HCT116 (cell line): ENCODE data around the gene COL23A1. TPM values are rescaled to one million over a fixed set of nuclear protein-coding genes. Genes with fewer than 3 reads are reported as not detected.

ENCODE experiments used
- ATAC-seq: fragments of 200-7000 bp; cut with Tn5 transposase; 2 replicates; pipeline ENCODE4 v1.9.1; 2020; ENCODE audit warnings: mild to moderate bottlenecking, moderate library complexity
- BruUV-seq: library from RNA; stranded (reverse); fragments of 400-500 nt; replicated peaks from 2 replicates; lab custom pipeline; 2021; lab: Mats Ljungman, UMichigan
- CTCF ChIA-PET: fragments of 300-600 bp; sonication (Branson Sonifier 250); formaldehyde crosslinking; loops from one replicate; lab custom pipeline; 2021; ENCODE audit warnings: antibody characterized with exemption; lab: Charles Lee
- POLR2A ChIA-PET: fragments of 300-600, 350-600 bp; sonication (Branson Sonifier 250); formaldehyde crosslinking; loops from one replicate; lab custom pipeline; 2021; ENCODE audit warnings: antibody characterized with exemption; lab: Charles Lee
- RAD21 ChIA-PET, 2 experiments: fragments of 300-600 bp; sonication (Branson Sonifier 250); formaldehyde crosslinking; loops; one replicate each; lab custom pipeline; 2023; ENCODE audit warnings: low total read pairs in 2 of 2; ENCODE audit not compliant: uncharacterized antibody in 2 of 2, unreplicated experiment in 2 of 2, low non-redundant PET in 1 of 2; lab: Charles Lee
- DNase-seq: peaks from one replicate; pipeline ENCODE4 v3.0.0-alpha.2; 2010; ENCODE audit warnings: low read depth, low spot score
- H2AFZ ChIP-seq: fragments of 200-600 bp; shearing (Covaris generic), sonication (generic); 2 replicates; pipeline ENCODE4 v1.6.1; 2017; ENCODE audit warnings: low read depth, mixed run types, mixed read lengths, antibody characterized with exemption, low read length; ENCODE audit not compliant: poor library complexity, severe bottlenecking
- H3K27ac ChIP-seq: 2 replicates; pipeline ENCODE4 v1.5.1; 2012; ENCODE audit warnings: low read depth, low read length
- H3K27me3 ChIP-seq: fragments of 200-600 bp; sonication (generic); 2 replicates; pipeline ENCODE4 v1.6.1; 2016; ENCODE audit warnings: mixed run types, low read length, mixed read lengths; ENCODE audit not compliant: insufficient read depth
- H3K36me3 ChIP-seq, 2 experiments: fragments of 200-500 bp in 1 of 2; fragments of 200-600 bp in 1 of 2; sonication (Bioruptor generic) in 1 of 2; sonication (generic) in 1 of 2; 2 replicates each; pipeline versions ENCODE4 v1.5.1 to v1.6.1; 2014 to 2016; ENCODE audit warnings: low read length in 2 of 2, inconsistent platforms in 1 of 2, mixed read lengths in 1 of 2, mixed run types in 1 of 2; ENCODE audit not compliant: insufficient read depth in 2 of 2, control insufficient read depth in 1 of 2
- H3K4me1 ChIP-seq, 2 experiments: fragments of 200-600 bp in 1 of 2; sonication (generic) in 1 of 2; 2 replicates each; pipeline versions ENCODE4 v1.5.1 to v1.6.1; 2012 to 2017; ENCODE audit warnings: low read length in 2 of 2, inconsistent platforms in 1 of 2, mild to moderate bottlenecking in 1 of 2, mixed read lengths in 1 of 2, mixed run types in 1 of 2, moderate library complexity in 1 of 2; ENCODE audit not compliant: insufficient read depth in 2 of 2, control insufficient read depth in 1 of 2
- H3K4me2 ChIP-seq: fragments of 200-600 bp; sonication (generic); 2 replicates; pipeline ENCODE4 v1.6.1; 2017; ENCODE audit warnings: mixed run types, low read length, mixed read lengths
- H3K4me3 ChIP-seq, 2 experiments: fragments of 200-600 bp in 1 of 2; sonication (generic) in 1 of 2; replicated peaks in 1 of 2; 2 replicates each; pipeline ENCODE4 v1.5.1; 2011 to 2016; ENCODE audit warnings: low read length in 2 of 2, control low read depth in 1 of 2, low read depth in 1 of 2, mild to moderate bottlenecking in 1 of 2, mixed read lengths in 1 of 2, mixed run types in 1 of 2
- H3K79me2 ChIP-seq: fragments of 200-600 bp; sonication (generic); 2 replicates; pipeline ENCODE4 v1.6.1; 2017; ENCODE audit warnings: mild to moderate bottlenecking, mixed run types, low read length, moderate library complexity, mixed read lengths; ENCODE audit not compliant: insufficient read depth
- H3K9ac ChIP-seq: fragments of 200-600 bp; sonication (generic); 2 replicates; pipeline ENCODE4 v1.6.1; 2016; ENCODE audit warnings: low read length, mixed read lengths
- H3K9me2 ChIP-seq: fragments of 200-600 bp; sonication (generic), shearing (Covaris generic); 2 replicates; pipeline ENCODE4 v1.6.1; 2017; ENCODE audit warnings: mixed run types, mild to moderate bottlenecking, moderate library complexity; ENCODE audit not compliant: insufficient read depth
- H3K9me3 ChIP-seq, 2 experiments: fragments of 200-500 bp in 1 of 2; fragments of 200-600 bp in 1 of 2; sonication (Bioruptor generic) in 1 of 2; sonication (generic) in 1 of 2; 2 replicates each; pipeline ENCODE4 v1.6.1; 2014 to 2017; ENCODE audit warnings: low read length in 2 of 2, mixed read lengths in 2 of 2, inconsistent platforms in 1 of 2, low read depth in 1 of 2, mild to moderate bottlenecking in 1 of 2, mixed run types in 1 of 2, moderate library complexity in 1 of 2; ENCODE audit not compliant: control insufficient read depth in 1 of 2, insufficient read depth in 1 of 2
- H4K20me1 ChIP-seq: fragments of 200-600 bp; sonication (generic), shearing (Covaris generic); 2 replicates; pipeline ENCODE4 v1.6.1; 2017; ENCODE audit warnings: mixed run types, mild to moderate bottlenecking, moderate library complexity; ENCODE audit not compliant: insufficient read depth
- CBX3 ChIP-seq: IDR thresholded peaks from 2 replicates; pipeline ENCODE4 v1.6.1; 2012; ENCODE audit warnings: low read depth
- ELF1 ChIP-seq: IDR thresholded peaks from 2 replicates; pipeline ENCODE4 v1.6.1; 2012; ENCODE audit warnings: low read depth, borderline replicate concordance
- EZH2 ChIP-seq: fragments of 200-600 bp; sonication (generic); IDR thresholded peaks from 2 replicates; pipeline ENCODE4 v1.6.1; 2017; ENCODE audit warnings: antibody characterized with exemption, mixed run types
- FOSL1 ChIP-seq: IDR thresholded peaks from 2 replicates; pipeline ENCODE4 v1.6.1; 2012; ENCODE audit warnings: low read depth
- JUND ChIP-seq: IDR thresholded peaks from 2 replicates; pipeline ENCODE4 v1.6.1; 2012
- POLR2AphosphoS5 ChIP-seq: IDR thresholded peaks from 2 replicates; pipeline ENCODE4 v1.6.1; 2011; ENCODE audit warnings: mild to moderate bottlenecking, low read depth, low read length, moderate library complexity
- RAD21 ChIP-seq: IDR thresholded peaks from 2 replicates; pipeline ENCODE4 v1.6.1; 2012; ENCODE audit warnings: low read depth, mild to moderate bottlenecking
- SIN3A ChIP-seq: IDR thresholded peaks from 2 replicates; pipeline ENCODE4 v1.6.1; 2012; ENCODE audit warnings: low read depth
- SRF ChIP-seq: IDR thresholded peaks from 2 replicates; pipeline ENCODE4 v1.6.1; 2012; ENCODE audit warnings: low read depth
- TCF7L2 ChIP-seq: IDR thresholded peaks from 2 replicates; pipeline ENCODE4 v1.7.0; 2011; ENCODE audit warnings: borderline replicate concordance, inconsistent platforms; ENCODE audit not compliant: insufficient read depth, insufficient read length; ENCODE audit errors: extremely low read depth
- YY1 ChIP-seq: IDR thresholded peaks from 2 replicates; pipeline ENCODE4 v1.6.1; 2011; ENCODE audit warnings: low read length, low read depth, moderate library complexity, mild to moderate bottlenecking; ENCODE audit not compliant: insufficient replicate concordance; ENCODE audit errors: extremely low read depth
- ZFX ChIP-seq: fragments of 450-650 bp; IDR thresholded peaks from 2 replicates; pipeline ENCODE4 v1.6.1; 2017
- ZNF274 ChIP-seq: fragments of 200-500 bp; sonication (Bioruptor generic); IDR thresholded peaks from 2 replicates; pipeline ENCODE4 v1.6.1; 2014; ENCODE audit warnings: mild to moderate bottlenecking, low read depth, low read length, inconsistent platforms
- intact Hi-C: fragments of 100-400 bp; cut with micrococcal nuclease; formaldehyde crosslinking; loops from 2 replicates; pipeline ENCODE4 v1.10.0; 2022
- total RNA-seq: library from RNA; stranded (reverse); gene quantifications from one replicate; pipeline ENCODE4 v1.2.1, GENCODE V29; 2021; ENCODE audit not compliant: unreplicated experiment
- TF ChIP-seq, protein P1 (sequence below): IDR thresholded peaks from 2 replicates; pipeline ENCODE4 v1.6.1; 2011; ENCODE audit warnings: mild to moderate bottlenecking, low read length, moderate library complexity; ENCODE audit not compliant: insufficient replicate concordance; ENCODE audit errors: extremely low read depth
- TF ChIP-seq, protein P2 (sequence below): IDR thresholded peaks from 2 replicates; pipeline ENCODE4 v1.6.1; 2012
- TF ChIP-seq, protein P3 (sequence below), 3 experiments: fragments of 200-600 bp in 1 of 3; sonication (generic) in 1 of 3; IDR thresholded peaks in 2 of 3; conservative IDR thresholded peaks in 1 of 3; 2 replicates each; pipeline ENCODE4 v1.5.1; 2012 to 2017; ENCODE audit warnings: low read depth in 2 of 3, low read length in 2 of 3, antibody characterized with exemption in 1 of 3, borderline replicate concordance in 1 of 3, control low read depth in 1 of 3, mild to moderate bottlenecking in 1 of 3, mixed read lengths in 1 of 3, mixed run types in 1 of 3, moderate library complexity in 1 of 3; ENCODE audit not compliant: insufficient read depth in 1 of 3

COL23A1 gene
- total RNA-seq, 1 experiment from 2014 or later, result not detected

DNA sequence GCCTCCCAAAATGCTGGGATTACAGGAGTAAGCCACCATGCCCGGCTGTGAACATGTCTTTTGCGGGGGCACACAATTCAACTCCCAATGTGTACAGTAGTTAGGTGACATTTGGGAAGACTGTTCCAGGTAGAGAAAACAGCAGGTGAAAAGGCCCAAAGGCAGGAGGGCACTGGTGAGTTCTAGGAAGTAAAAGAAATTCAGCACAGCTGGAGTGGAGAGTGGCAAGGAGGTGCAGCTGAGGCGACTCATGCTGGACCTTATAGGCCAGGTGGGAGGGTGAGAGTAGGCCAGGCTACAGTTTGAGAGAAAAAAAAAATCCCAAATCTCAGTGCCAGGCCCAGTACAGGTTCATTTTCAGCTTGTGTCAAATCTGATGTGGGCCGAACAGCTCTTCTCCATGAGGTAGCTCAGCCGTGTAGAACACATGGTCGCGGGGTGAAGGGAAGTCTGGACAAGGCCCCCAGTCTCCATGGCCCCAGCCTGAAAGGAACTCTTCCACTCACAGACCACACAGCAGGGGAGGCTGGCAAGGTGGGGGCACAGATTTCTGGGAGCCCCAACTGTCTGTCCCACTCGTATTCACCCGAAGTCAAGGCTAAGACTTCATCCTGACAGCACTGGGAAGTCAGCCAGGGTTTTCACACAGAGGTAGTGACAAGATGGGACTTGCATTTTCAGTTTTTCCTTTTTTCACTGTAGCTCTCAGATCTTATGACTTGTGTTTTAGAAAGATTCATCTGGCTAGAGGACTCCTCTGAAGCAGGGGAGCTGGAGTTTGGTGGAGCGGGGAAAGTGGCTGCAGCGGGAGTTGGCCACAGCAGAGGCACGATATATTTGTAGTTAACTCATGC, 390.4 kb downstream of the COL23A1 start (continued):
- TF ChIP-seq, protein P1, sequence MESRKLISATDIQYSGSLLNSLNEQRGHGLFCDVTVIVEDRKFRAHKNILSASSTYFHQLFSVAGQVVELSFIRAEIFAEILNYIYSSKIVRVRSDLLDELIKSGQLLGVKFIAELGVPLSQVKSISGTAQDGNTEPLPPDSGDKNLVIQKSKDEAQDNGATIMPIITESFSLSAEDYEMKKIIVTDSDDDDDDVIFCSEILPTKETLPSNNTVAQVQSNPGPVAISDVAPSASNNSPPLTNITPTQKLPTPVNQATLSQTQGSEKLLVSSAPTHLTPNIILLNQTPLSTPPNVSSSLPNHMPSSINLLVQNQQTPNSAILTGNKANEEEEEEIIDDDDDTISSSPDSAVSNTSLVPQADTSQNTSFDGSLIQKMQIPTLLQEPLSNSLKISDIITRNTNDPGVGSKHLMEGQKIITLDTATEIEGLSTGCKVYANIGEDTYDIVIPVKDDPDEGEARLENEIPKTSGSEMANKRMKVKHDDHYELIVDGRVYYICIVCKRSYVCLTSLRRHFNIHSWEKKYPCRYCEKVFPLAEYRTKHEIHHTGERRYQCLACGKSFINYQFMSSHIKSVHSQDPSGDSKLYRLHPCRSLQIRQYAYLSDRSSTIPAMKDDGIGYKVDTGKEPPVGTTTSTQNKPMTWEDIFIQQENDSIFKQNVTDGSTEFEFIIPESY, result no peak
- no peak for TF ChIP-seq CBX3
- no peak for TF ChIP-seq ELF1
- no peak for TF ChIP-seq ZFX
- TF ChIP-seq, protein P2, sequence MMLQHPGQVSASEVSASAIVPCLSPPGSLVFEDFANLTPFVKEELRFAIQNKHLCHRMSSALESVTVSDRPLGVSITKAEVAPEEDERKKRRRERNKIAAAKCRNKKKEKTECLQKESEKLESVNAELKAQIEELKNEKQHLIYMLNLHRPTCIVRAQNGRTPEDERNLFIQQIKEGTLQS, result no peak

DNA sequence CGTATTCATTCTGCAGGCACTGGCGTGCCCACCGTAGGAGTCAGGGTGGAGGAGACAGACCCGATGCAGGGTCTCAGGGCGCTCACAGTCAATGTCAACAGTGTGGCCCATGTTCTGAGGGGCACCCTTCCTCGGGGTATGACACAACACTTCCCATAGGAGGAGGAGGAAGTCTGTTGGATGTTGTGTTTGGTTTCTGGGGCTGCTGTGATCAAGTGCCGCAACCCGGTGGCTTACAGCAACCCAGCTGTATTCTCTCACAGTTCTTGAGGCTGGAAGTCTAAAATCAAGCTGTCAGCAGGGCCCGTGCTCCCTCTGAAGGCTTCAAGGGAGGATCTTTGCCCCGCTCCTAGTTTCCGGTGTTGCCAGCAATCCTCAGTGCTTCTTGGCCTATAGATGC, 391.5 kb downstream of the COL23A1 start:
- no peak overlapping the region for H3K27ac ChIP-seq
- no peak for DNase-seq
- CTCF ChIA-PET, result no interaction called here
- no peaks in the 10 kb centered on the region for H3K27me3 ChIP-seq
- H3K4me2 ChIP-seq, result no peak overlapping the region
- TF ChIP-seq ZFX, result no peak
- no peak for TF ChIP-seq POLR2AphosphoS5
- no peak for TF ChIP-seq ZNF274
- no peak for TF ChIP-seq TCF7L2
- no peak for TF ChIP-seq JUND
- TF ChIP-seq EZH2, result no peak
- TF ChIP-seq, protein P1, result no peak
- TF ChIP-seq SRF, result no peak
- no peak for TF ChIP-seq CBX3
- TF ChIP-seq YY1, result no peak
- TF ChIP-seq RAD21, result no peak
- TF ChIP-seq FOSL1, result no peak
- no peak for TF ChIP-seq SIN3A
- TF ChIP-seq, protein P3, sequence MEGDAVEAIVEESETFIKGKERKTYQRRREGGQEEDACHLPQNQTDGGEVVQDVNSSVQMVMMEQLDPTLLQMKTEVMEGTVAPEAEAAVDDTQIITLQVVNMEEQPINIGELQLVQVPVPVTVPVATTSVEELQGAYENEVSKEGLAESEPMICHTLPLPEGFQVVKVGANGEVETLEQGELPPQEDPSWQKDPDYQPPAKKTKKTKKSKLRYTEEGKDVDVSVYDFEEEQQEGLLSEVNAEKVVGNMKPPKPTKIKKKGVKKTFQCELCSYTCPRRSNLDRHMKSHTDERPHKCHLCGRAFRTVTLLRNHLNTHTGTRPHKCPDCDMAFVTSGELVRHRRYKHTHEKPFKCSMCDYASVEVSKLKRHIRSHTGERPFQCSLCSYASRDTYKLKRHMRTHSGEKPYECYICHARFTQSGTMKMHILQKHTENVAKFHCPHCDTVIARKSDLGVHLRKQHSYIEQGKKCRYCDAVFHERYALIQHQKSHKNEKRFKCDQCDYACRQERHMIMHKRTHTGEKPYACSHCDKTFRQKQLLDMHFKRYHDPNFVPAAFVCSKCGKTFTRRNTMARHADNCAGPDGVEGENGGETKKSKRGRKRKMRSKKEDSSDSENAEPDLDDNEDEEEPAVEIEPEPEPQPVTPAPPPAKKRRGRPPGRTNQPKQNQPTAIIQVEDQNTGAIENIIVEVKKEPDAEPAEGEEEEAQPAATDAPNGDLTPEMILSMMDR (IDR thresholded peaks at IDR 0.05 in 2 of 3, conservative IDR thresholded peaks at IDR 0.05 in 1 of 3; ENCODE audit: borderline replicate concordance in 1 of 3, insufficient read depth in 1 of 3, low read depth in 2 of 3, low read length in 2 of 3), result no peak
- TF ChIP-seq, all 23 proteins: peak for 0
- ChIA-PET POLR2A (no interaction called here), RAD21 (no interaction called here)
- peaks cover 1% of the 10 kb centered on the region; the same call in 1 of the 2 replicates for H3K79me2 ChIP-seq
- H3K9me3 ChIP-seq, result no peaks in the 10 kb centered on the region
- H3K9ac ChIP-seq, result no peak overlapping the region
- BruUV-seq, result no TSS peak
- intact Hi-C loops, result no loop called here
- no peak overlapping the region for H2AFZ ChIP-seq
- H3K4me3 ChIP-seq, result no peak overlapping the region
- no peaks in the 10 kb centered on the region for H3K36me3 ChIP-seq
- H4K20me1 ChIP-seq, result no peaks in the 10 kb centered on the region
- ATAC-seq, result no peak
- no peaks in the 10 kb centered on the region for H3K9me2 ChIP-seq
- H3K4me1 ChIP-seq, result peaks cover 5 to 21% of the 10 kb centered on the region in 2 experiments
